ENCODE results near the gene LRP8. TPM values are rescaled to one million over a fixed set of nuclear protein-coding genes. Genes with fewer than 3 reads are reported as not detected.

Gene LRP8
- total RNA-seq, 1 donor from 2014 or later: 12.8 TPM

DNA sequence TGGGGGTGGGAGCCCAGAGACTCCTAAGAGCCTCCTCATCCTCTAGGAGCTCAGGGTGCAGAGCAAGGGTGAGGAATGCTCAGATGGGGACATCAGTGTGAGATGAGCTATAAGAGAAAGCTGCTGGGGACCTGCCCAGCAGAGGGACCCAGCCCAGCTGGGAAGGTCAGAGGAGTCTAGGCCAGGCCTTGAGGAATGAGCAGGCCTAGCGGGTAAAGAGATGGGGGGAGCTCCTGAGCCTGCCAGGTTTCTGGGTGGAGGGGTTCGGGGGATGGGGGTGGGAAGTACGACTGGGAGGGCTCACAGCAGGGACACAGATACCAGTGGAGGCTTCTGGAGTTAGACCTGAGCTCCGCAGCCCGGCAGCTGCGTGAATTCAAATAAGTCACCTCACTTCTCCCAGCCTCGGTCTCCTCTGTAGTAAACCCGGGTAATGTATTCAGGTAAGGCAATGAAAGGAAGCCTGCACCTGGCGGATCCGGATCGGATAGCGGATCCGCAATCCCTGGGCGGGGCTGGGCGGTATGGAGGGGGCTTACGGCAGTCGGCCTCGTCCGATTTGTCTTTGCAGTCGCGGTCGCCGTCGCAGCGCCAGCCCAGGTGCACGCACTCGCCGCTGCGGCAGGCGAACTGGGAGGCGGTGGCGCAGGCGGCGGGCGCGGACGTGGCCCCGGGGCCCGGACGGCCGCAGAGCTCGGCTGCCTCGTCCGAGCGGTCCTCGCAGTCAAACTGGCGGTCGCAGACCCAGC is 51.5 kb downstream of the LRP8 start:
- FAIRE-seq (no peak), DNase-seq (ENCODE audit: low read depth) (no peak)
- Histone ChIP-seq H3K79me2 (ENCODE audit: insufficient read depth, low read length) (no peaks in the 10 kb centered on the region), H3K9me3 (ENCODE audit: insufficient read depth, low read depth, low read length) (no peaks in the 10 kb centered on the region), H3K9ac (ENCODE audit: low read length) (no peak overlapping the region), H3K27me3 (ENCODE audit: insufficient read depth, low read length) (no peaks in the 10 kb centered on the region), H3K36me3 (ENCODE audit: insufficient read depth, low read length) (no peaks in the 10 kb centered on the region), H3K27ac (ENCODE audit: low read depth, low read length) (no peak overlapping the region), H4K20me1 (ENCODE audit: insufficient read depth, low read length) (peaks cover 3% of the 10 kb centered on the region), H3K4me1 (ENCODE audit: insufficient read depth, low read length) (peaks cover 3% of the 10 kb centered on the region), H3K4me2 (ENCODE audit: low read length) (no peak overlapping the region), H3K4me3 (ENCODE audit: insufficient read depth, low read depth, low read length) (no peak overlapping the region), H2AFZ (ENCODE audit: low read depth, low read length) (no peak overlapping the region)
- H3K4me1 Mint-ChIP-seq (ENCODE audit: low read depth, unreplicated experiment): peaks cover 6% of the 10 kb centered on the region
- H3K27me3 Mint-ChIP-seq (ENCODE audit: low read depth, unreplicated experiment): no peaks in the 10 kb centered on the region
- no peak overlapping the region for H3K27ac Mint-ChIP-seq (ENCODE audit: unreplicated experiment)
- peaks cover 28% of the 10 kb centered on the region for H3K36me3 Mint-ChIP-seq (ENCODE audit: low read depth, unreplicated experiment)
- no peak overlapping the region for H3K4me3 Mint-ChIP-seq (ENCODE audit: unreplicated experiment)
- TF ChIP-seq, protein P1, sequence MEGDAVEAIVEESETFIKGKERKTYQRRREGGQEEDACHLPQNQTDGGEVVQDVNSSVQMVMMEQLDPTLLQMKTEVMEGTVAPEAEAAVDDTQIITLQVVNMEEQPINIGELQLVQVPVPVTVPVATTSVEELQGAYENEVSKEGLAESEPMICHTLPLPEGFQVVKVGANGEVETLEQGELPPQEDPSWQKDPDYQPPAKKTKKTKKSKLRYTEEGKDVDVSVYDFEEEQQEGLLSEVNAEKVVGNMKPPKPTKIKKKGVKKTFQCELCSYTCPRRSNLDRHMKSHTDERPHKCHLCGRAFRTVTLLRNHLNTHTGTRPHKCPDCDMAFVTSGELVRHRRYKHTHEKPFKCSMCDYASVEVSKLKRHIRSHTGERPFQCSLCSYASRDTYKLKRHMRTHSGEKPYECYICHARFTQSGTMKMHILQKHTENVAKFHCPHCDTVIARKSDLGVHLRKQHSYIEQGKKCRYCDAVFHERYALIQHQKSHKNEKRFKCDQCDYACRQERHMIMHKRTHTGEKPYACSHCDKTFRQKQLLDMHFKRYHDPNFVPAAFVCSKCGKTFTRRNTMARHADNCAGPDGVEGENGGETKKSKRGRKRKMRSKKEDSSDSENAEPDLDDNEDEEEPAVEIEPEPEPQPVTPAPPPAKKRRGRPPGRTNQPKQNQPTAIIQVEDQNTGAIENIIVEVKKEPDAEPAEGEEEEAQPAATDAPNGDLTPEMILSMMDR (IDR thresholded peaks at IDR 0.05; ENCODE audit: insufficient read depth, low read depth, low read length): no peak
- TF ChIP-seq EZH2 (IDR thresholded peaks at IDR 0.05; ENCODE audit: insufficient read depth, low read length): no peak
- H3K9me3 Mint-ChIP-seq (ENCODE audit: unreplicated experiment): peaks cover 2% of the 10 kb centered on the region

DNA sequence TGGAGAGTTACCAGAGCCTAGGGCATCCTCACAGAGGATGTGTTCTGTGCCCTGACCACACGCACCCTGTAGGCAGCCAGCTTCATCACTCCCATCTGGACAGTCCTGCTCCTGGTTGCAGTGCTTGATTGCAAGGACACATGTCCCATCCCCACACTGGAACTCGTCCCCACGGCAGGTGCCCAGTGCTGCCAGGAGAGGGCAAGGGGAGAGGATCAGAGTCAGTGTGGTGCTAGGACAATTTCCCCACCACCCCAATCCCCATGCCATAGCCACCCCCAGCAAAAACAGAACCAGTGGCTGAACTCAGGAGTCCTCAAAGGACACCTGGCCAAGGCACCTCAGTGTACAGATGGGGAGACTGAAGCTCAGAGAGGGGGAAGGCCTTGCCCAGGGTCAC is 52.3 kb downstream of the LRP8 start:
- no peaks in the 10 kb centered on the region for H3K9me3 ChIP-seq (ENCODE audit: insufficient read depth, low read depth, low read length)
- TF ChIP-seq EZH2 (IDR thresholded peaks at IDR 0.05; ENCODE audit: insufficient read depth, low read length): no peak
- peaks cover 3% of the 10 kb centered on the region for H3K4me1 ChIP-seq (ENCODE audit: insufficient read depth, low read length)
- H3K79me2 ChIP-seq (ENCODE audit: insufficient read depth, low read length): no peaks in the 10 kb centered on the region
- no peaks in the 10 kb centered on the region for H3K36me3 ChIP-seq (ENCODE audit: insufficient read depth, low read length)
- no peak for FAIRE-seq
- H3K4me1 Mint-ChIP-seq (ENCODE audit: low read depth, unreplicated experiment): peaks cover 6% of the 10 kb centered on the region
- H3K27ac Mint-ChIP-seq (ENCODE audit: unreplicated experiment): no peak overlapping the region
- H3K36me3 Mint-ChIP-seq (ENCODE audit: low read depth, unreplicated experiment): peaks cover 25% of the 10 kb centered on the region
- H3K27me3 Mint-ChIP-seq (ENCODE audit: low read depth, unreplicated experiment): no peaks in the 10 kb centered on the region
- no peak overlapping the region for H3K4me3 Mint-ChIP-seq (ENCODE audit: unreplicated experiment)
- no peak for DNase-seq (ENCODE audit: low read depth)
- H4K20me1 ChIP-seq (ENCODE audit: insufficient read depth, low read length): peaks cover 3% of the 10 kb centered on the region
- H3K9ac ChIP-seq (ENCODE audit: low read length): no peak overlapping the region
- no peak overlapping the region for H2AFZ ChIP-seq (ENCODE audit: low read depth, low read length)
- no peaks in the 10 kb centered on the region for H3K27me3 ChIP-seq (ENCODE audit: insufficient read depth, low read length)
- no peak overlapping the region for H3K27ac ChIP-seq (ENCODE audit: low read depth, low read length)
- no peak overlapping the region for H3K4me2 ChIP-seq (ENCODE audit: low read length)
- H3K9me3 Mint-ChIP-seq (ENCODE audit: unreplicated experiment): peaks cover 6% of the 10 kb centered on the region
- H3K4me3 ChIP-seq (ENCODE audit: insufficient read depth, low read depth, low read length): no peak overlapping the region

DNA sequence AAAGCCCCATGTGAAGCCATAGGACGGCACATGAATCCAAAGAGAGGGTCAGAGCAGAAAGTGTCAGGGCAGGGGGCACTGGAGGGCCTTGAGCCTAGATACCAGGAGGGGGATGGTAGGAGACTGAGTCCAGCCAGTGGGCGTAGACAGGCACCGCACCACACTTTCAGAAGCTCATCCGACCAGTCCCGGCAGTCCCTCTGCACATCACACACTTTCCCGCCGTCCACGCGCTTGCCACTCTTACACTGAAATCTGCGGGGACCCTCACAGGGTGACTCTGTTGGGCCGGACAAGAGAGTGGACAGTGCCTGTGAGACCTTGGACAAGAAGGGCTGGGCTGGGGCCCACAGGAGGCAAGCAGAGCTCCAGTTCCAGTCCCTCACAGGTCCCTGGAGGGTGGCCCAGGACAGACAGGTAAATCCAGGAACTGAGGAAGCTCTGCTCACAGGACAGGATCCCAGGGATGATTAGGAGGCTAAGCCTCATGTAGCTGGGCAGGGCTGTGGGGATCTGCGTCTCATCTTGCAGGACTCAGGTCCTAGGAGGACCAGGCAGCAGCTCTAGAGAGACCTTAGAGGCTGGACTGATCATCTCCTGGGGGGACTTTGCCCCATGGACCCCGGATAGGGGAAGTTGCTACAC is 53.2 kb downstream of the LRP8 start:
- H3K9ac ChIP-seq (ENCODE audit: low read length): no peak overlapping the region
- H3K9me3 Mint-ChIP-seq (ENCODE audit: unreplicated experiment): peaks cover 6% of the 10 kb centered on the region
- H3K36me3 ChIP-seq (ENCODE audit: insufficient read depth, low read length): no peaks in the 10 kb centered on the region
- H3K27me3 ChIP-seq (ENCODE audit: insufficient read depth, low read length): no peaks in the 10 kb centered on the region
- FAIRE-seq (no peak), DNase-seq (ENCODE audit: low read depth) (no peak)
- H3K4me1 ChIP-seq (ENCODE audit: insufficient read depth, low read length): peaks cover 3% of the 10 kb centered on the region
- H3K4me3 ChIP-seq (ENCODE audit: insufficient read depth, low read depth, low read length): no peak overlapping the region
- H3K4me1 Mint-ChIP-seq (ENCODE audit: low read depth, unreplicated experiment): peaks cover 6% of the 10 kb centered on the region
- peaks cover 28% of the 10 kb centered on the region for H3K36me3 Mint-ChIP-seq (ENCODE audit: low read depth, unreplicated experiment)
- H2AFZ ChIP-seq (ENCODE audit: low read depth, low read length): no peak overlapping the region
- H3K4me3 Mint-ChIP-seq (ENCODE audit: unreplicated experiment): no peak overlapping the region
- H3K79me2 ChIP-seq (ENCODE audit: insufficient read depth, low read length): no peaks in the 10 kb centered on the region
- no peaks in the 10 kb centered on the region for H3K9me3 ChIP-seq (ENCODE audit: insufficient read depth, low read depth, low read length)
- no peak for TF ChIP-seq EZH2 (IDR thresholded peaks at IDR 0.05; ENCODE audit: insufficient read depth, low read length)
- TF ChIP-seq, protein P1 (IDR thresholded peaks at IDR 0.05; ENCODE audit: insufficient read depth, low read depth, low read length): no peak
- peaks cover 3% of the 10 kb centered on the region for H4K20me1 ChIP-seq (ENCODE audit: insufficient read depth, low read length)
- H3K27ac Mint-ChIP-seq (ENCODE audit: unreplicated experiment): no peak overlapping the region
- H3K27me3 Mint-ChIP-seq (ENCODE audit: low read depth, unreplicated experiment): no peaks in the 10 kb centered on the region
- H3K27ac ChIP-seq (ENCODE audit: low read depth, low read length): no peak overlapping the region
- no peak overlapping the region for H3K4me2 ChIP-seq (ENCODE audit: low read length)

Data from astrocyte (in vitro differentiated cells and primary cell).